HepG2 (cell line): Measurements from ENCODE around the gene TBC1D7.

ENCODE experiments used
- CTCF ChIP-seq: sonication (generic); formaldehyde crosslinking; IDR thresholded peaks from 2 replicates; pipeline ENCODE4 v1.5.0; 2020; ENCODE audit warnings: mild to moderate bottlenecking, missing genetic modification reagents, moderate library complexity
- HDAC1 ChIP-seq: sonication (generic); formaldehyde crosslinking; IDR thresholded peaks from 2 replicates; pipeline ENCODE4 v1.5.1; 2020; ENCODE audit warnings: mild to moderate bottlenecking, missing genetic modification reagents
- KAT7 ChIP-seq: IDR thresholded peaks from 2 replicates; pipeline ENCODE4 v1.6.1; 2018; ENCODE audit warnings: borderline replicate concordance, missing compliant biosample characterization
- MBD4 ChIP-seq: IDR thresholded peaks from 2 replicates; pipeline ENCODE4 v1.6.1; 2012; ENCODE audit warnings: low read length, inconsistent platforms, borderline replicate concordance
- PAWR ChIP-seq: sonication (generic); formaldehyde crosslinking; IDR thresholded peaks from 2 replicates; pipeline ENCODE4 v1.4.0; 2020; ENCODE audit warnings: missing genetic modification reagents, mild to moderate bottlenecking, borderline replicate concordance
- SIN3A ChIP-seq: IDR thresholded peaks from 2 replicates; pipeline ENCODE4 v1.6.1; 2011; ENCODE audit warnings: low read depth, mild to moderate bottlenecking, control low read depth, low read length, borderline replicate concordance
- ZBTB20 ChIP-seq: sonication (generic); formaldehyde crosslinking; IDR thresholded peaks from 2 replicates; pipeline ENCODE4 v1.8.1; 2023; ENCODE audit warnings: missing genetic modification reagents, low read depth, mild to moderate bottlenecking, borderline replicate concordance
- TF ChIP-seq, protein P1 (sequence below): sonication (generic); formaldehyde crosslinking; IDR thresholded peaks from 2 replicates; pipeline ENCODE4 v1.4.0; 2020; ENCODE audit warnings: missing genetic modification reagents, borderline replicate concordance
- TF ChIP-seq, protein P2 (sequence below), 2 experiments: fragments of 450-650 bp in 1 of 2; sonication (generic) in 1 of 2; formaldehyde crosslinking; IDR thresholded peaks; 2 replicates each; pipeline versions ENCODE4 v1.5.0 to v1.8.0; 2020 to 2022; ENCODE audit warnings: mild to moderate bottlenecking in 1 of 2, missing genetic modification reagents in 1 of 2

DNA sequence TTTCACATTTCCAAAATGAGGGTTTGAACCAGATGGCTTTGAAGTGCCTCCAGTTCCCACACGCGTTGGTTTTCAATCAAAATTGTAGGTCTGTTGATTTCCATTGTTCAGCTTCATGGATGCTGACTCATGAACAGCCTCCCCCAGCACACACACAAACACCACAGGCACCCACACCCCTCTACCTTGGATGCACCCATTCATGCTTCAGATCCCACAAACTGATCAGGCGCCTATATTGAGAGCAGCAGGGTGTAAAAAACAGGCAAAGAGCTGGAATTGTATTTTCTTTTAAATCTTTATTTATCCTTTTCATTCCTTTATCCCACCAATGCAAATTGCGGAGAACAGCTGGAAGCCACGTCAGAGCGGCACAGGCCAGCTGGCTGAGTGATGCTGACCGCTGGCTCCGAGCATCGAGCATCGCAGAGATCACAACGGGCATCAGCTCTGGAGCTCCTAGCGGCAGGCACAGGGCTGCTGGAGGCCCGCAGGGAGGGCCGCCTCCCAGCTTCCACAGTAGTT is 29.3 kb upstream of the TBC1D7 start:
- TF ChIP-seq ZBTB20 = no peak
- TF ChIP-seq PAWR (CRISPR knock-in tag) = no peak
- TF ChIP-seq, protein P1, sequence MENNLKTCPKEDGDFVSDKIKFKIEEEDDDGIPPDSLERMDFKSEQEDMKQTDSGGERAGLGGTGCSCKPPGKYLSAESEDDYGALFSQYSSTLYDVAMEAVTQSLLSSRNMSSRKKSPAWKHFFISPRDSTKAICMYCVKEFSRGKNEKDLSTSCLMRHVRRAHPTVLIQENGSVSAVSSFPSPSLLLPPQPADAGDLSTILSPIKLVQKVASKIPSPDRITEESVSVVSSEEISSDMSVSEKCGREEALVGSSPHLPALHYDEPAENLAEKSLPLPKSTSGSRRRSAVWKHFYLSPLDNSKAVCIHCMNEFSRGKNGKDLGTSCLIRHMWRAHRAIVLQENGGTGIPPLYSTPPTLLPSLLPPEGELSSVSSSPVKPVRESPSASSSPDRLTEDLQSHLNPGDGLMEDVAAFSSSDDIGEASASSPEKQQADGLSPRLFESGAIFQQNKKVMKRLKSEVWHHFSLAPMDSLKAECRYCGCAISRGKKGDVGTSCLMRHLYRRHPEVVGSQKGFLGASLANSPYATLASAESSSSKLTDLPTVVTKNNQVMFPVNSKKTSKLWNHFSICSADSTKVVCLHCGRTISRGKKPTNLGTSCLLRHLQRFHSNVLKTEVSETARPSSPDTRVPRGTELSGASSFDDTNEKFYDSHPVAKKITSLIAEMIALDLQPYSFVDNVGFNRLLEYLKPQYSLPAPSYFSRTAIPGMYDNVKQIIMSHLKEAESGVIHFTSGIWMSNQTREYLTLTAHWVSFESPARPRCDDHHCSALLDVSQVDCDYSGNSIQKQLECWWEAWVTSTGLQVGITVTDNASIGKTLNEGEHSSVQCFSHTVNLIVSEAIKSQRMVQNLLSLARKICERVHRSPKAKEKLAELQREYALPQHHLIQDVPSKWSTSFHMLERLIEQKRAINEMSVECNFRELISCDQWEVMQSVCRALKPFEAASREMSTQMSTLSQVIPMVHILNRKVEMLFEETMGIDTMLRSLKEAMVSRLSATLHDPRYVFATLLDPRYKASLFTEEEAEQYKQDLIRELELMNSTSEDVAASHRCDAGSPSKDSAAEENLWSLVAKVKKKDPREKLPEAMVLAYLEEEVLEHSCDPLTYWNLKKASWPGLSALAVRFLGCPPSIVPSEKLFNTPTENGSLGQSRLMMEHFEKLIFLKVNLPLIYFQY (CRISPR knock-in tag) = no peak
- no peak for TF ChIP-seq SIN3A
- no peak for TF ChIP-seq HDAC1
- TF ChIP-seq, protein P2, sequence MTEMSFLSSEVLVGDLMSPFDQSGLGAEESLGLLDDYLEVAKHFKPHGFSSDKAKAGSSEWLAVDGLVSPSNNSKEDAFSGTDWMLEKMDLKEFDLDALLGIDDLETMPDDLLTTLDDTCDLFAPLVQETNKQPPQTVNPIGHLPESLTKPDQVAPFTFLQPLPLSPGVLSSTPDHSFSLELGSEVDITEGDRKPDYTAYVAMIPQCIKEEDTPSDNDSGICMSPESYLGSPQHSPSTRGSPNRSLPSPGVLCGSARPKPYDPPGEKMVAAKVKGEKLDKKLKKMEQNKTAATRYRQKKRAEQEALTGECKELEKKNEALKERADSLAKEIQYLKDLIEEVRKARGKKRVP (CRISPR knock-in tag; IDR thresholded peaks at IDR 0.05) = no peak
- TF ChIP-seq CTCF (CRISPR knock-in tag) = no peak
- TF ChIP-seq KAT7 (CRISPR knock-in tag) = no peak
- no peak for TF ChIP-seq MBD4
